ENCODE data around the gene RTL1. TPM values are rescaled to one million over a fixed set of nuclear protein-coding genes. Genes with fewer than 3 reads are reported as not detected.

Gene RTL1
- total RNA-seq, 4 donors from 2014 or later, result not detected

DNA sequence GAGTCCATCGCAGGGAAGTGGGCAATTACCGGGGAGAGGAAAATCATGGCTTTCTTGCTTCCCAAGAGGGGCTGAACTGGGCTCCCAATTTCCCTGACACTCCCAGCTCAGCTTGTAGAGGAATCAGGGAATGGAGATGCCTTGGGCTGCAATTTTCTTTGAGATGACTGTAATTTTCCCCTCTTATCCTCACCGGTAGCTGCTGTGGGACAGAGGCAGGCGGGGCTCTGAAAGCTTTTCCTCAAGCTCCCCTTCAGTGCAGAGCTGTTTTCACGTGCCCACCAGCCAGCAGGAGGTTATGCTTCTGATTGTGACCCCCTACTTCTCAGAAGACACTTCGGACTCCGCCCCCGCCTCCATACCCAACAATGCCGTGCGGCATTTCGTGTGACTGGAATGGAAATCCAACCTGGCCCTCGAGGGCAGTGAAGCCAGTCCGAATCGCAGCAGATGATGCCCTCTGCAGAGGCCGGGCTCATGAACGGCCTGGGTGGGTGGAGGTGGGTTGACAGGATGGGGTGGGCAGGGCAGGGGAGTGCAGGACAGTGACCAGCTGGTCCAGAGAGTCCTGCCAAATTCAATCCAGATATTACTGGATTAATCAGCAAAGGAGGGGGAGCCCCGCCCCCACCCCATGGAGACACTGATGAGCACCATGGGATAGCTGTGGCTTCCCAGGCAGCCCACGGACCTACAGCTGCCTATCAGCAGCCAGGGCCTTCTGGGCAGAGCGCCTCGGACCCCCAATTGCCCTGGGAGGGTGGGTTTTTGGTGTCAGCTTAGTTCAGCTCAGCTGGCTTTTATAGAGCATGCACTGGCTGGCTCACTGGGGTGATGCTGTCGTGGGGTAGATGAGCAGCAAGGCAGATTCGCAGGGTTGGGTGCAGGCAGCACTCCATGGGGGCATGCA lies 37.6 kb downstream of the RTL1 start:
- H3K36me3 ChIP-seq, result no peaks in the 10 kb centered on the region
- WGBS, result 84% methylated on average over 19 of the region's 22 CpGs
- intact Hi-C loops (cut with DNase I), result no loop called here
- H3K9me3 ChIP-seq, result no peaks in the 10 kb centered on the region
- H3K27ac ChIP-seq (replicated peaks in 1 of 4), result no peak overlapping the region
- H3K4me3 ChIP-seq, result no peak overlapping the region
- H3K27me3 ChIP-seq, result peaks cover 0 to 15% (median 0%) of the 10 kb centered on the region in 4 donors
- no peaks in the 10 kb centered on the region for H3K4me1 ChIP-seq
- TF ChIP-seq POLR2A (IDR thresholded peaks at IDR 0.05; ENCODE audit: low read depth) (no peak), POLR2AphosphoS5 (IDR thresholded peaks at IDR 0.05) (no peak), EP300 (IDR thresholded peaks at IDR 0.05) (no peak)
- TF ChIP-seq, protein P1, sequence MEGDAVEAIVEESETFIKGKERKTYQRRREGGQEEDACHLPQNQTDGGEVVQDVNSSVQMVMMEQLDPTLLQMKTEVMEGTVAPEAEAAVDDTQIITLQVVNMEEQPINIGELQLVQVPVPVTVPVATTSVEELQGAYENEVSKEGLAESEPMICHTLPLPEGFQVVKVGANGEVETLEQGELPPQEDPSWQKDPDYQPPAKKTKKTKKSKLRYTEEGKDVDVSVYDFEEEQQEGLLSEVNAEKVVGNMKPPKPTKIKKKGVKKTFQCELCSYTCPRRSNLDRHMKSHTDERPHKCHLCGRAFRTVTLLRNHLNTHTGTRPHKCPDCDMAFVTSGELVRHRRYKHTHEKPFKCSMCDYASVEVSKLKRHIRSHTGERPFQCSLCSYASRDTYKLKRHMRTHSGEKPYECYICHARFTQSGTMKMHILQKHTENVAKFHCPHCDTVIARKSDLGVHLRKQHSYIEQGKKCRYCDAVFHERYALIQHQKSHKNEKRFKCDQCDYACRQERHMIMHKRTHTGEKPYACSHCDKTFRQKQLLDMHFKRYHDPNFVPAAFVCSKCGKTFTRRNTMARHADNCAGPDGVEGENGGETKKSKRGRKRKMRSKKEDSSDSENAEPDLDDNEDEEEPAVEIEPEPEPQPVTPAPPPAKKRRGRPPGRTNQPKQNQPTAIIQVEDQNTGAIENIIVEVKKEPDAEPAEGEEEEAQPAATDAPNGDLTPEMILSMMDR (IDR thresholded peaks at IDR 0.05), result no peak
- no peak for DNase-seq (ENCODE audit: extremely low spot score)

DNA sequence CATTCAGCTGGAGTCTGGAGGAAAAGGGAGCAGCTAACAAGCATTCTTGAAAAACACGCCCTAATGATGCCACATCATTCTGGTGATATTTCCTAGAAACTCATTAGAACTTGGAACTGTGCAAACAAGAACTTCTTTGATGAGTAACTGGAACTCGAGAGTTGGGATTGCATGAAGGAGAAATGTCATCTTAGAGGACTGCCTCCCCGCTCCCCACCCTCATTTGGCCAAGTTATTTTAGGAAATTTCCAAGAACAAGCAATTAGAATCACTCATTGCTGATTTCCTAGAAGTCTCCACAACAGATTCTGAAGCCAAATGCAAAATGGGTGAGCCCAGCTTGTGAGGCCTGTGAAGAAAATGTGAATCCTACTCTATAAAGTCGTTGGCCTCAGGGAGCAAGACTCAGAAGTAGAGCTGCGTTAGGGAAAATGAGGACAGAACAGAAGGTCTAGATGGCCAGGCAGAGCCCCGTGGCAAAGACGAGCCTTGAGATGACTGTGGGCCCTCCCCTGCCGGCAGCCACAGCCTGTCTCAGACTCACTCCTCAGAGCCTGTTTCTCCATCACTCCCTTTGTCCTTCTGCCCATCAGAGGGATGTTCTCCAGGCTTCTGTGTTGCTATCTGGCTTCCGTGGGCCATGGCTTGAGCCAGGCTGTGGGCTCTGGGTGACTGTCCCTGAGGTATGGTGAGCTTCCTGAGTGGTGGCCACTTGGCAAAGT lies 38.4 kb downstream of the RTL1 start:
- Histone ChIP-seq H3K27ac (replicated peaks in 1 of 4) (no peak overlapping the region), H3K36me3 (no peaks in the 10 kb centered on the region), H3K27me3 (peaks cover 0 to 21% (median 0%) of the 10 kb centered on the region in 4 donors), H3K4me1 (no peaks in the 10 kb centered on the region), H3K9me3 (no peaks in the 10 kb centered on the region), H3K4me3 (no peak overlapping the region)
- TF ChIP-seq, protein P1 (IDR thresholded peaks at IDR 0.05), result no peak
- no peak for TF ChIP-seq EP300 (IDR thresholded peaks at IDR 0.05)
- no peak for TF ChIP-seq POLR2A (IDR thresholded peaks at IDR 0.05; ENCODE audit: low read depth)
- TF ChIP-seq POLR2AphosphoS5 (IDR thresholded peaks at IDR 0.05), result no peak
- 76% methylated on average over 8 of the region's 9 CpGs for WGBS
- DNase-seq (ENCODE audit: extremely low spot score), result no peak
- intact Hi-C loops (cut with DNase I), result no loop called here

DNA sequence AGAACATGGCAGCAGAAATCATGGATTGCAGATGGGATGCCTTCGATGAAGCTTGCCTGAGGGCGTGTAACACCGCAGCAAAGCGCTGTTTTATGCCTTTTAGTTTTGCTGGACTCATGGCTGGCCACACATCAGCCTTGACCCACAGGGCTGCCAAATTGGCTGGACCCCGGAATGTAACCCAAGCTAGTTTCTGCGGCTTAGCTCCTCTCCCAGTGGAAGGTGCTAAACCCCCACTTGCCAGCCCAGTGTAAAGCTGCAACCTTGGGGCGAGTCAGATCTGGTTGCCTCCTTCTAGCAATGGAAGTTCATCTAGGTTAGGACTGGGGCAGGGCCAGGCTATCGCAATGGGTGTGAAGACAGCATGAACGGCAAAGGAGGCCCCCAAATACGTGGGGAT lies 39.3 kb downstream of the RTL1 start:
- whole genome bisulfite sequencing, result 93% methylated on average over 10 of the region's 10 CpGs
- intact Hi-C loops (cut with DNase I), result no loop called here
- H3K9me3 ChIP-seq, result no peaks in the 10 kb centered on the region
- no peak for DNase-seq (ENCODE audit: extremely low spot score)
- no peaks in the 10 kb centered on the region for H3K4me1 ChIP-seq
- peaks cover 0 to 29% (median 0%) of the 10 kb centered on the region in 4 donors for H3K27me3 ChIP-seq
- TF ChIP-seq, protein P1 (IDR thresholded peaks at IDR 0.05), result no peak
- TF ChIP-seq EP300 (IDR thresholded peaks at IDR 0.05), result no peak
- no peak overlapping the region for H3K4me3 ChIP-seq
- no peaks in the 10 kb centered on the region for H3K36me3 ChIP-seq
- no peak overlapping the region for H3K27ac ChIP-seq (replicated peaks in 1 of 4)

DNA sequence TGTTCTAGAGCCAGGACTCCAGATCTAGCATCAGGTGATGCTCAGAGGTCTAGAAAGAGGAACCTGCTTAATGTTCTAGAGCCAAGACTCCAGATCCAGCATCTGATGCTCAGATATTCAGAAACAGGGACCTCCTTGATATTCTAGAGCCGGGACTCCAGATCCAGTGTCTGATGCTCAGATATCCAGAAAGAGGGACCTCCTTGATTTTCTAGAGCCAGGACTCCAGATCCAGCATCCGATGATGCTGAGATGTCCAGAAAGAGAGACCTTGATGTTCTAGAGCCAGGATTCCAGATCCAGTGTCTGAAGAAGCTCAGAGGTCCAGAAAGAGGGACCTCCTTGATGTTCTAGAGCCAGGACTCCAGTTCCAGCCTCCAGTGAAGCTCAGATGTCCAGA lies 40.7 kb downstream of the RTL1 start:
- Histone ChIP-seq H3K4me1 (no peaks in the 10 kb centered on the region), H3K36me3 (no peaks in the 10 kb centered on the region), H3K27me3 (peaks cover 0 to 34% (median 0%) of the 10 kb centered on the region in 4 donors), H3K27ac (replicated peaks in 1 of 4) (no peak overlapping the region), H3K4me3 (no peak overlapping the region), H3K9me3 (no peaks in the 10 kb centered on the region)
- no peak for DNase-seq (ENCODE audit: extremely low spot score)
- intact Hi-C loops (cut with DNase I), result no loop called here
- TF ChIP-seq EP300 (IDR thresholded peaks at IDR 0.05), result no peak
- 94% methylated on average over 2 of the region's 2 CpGs for WGBS

DNA sequence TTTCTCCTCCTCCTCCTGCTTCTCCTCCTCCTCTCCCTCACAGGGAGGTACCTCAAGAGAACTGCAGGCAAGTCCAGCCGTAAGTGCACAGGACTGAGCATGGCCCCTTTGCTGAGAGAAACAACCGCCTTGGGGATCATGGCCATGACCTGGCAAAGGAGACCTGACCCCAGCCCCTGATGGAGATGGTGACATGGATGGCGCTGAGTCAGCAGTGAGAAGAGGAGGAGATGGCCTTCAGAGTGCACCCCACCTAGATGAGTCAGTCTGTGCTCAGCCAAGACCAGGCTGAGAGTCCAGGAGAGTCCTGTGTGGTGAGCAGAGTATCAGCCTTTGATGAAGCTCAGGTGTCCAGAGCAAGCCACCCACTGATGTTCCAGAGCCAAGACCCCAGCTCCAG lies 41.2 kb downstream of the RTL1 start:
- H3K4me3 ChIP-seq, result no peak overlapping the region
- H3K36me3 ChIP-seq, result no peaks in the 10 kb centered on the region
- H3K27ac ChIP-seq (replicated peaks in 1 of 4), result no peak overlapping the region
- peaks cover 0 to 33% (median 0%) of the 10 kb centered on the region in 4 donors for H3K27me3 ChIP-seq
- TF ChIP-seq, protein P1 (IDR thresholded peaks at IDR 0.05), result no peak
- no peak for TF ChIP-seq POLR2AphosphoS5 (IDR thresholded peaks at IDR 0.05)
- no peak for TF ChIP-seq POLR2A (IDR thresholded peaks at IDR 0.05; ENCODE audit: low read depth)
- TF ChIP-seq EP300 (IDR thresholded peaks at IDR 0.05), result no peak
- DNase-seq (ENCODE audit: extremely low spot score), result no peak
- intact Hi-C loops (cut with DNase I), result no loop called here
- H3K9me3 ChIP-seq, result no peaks in the 10 kb centered on the region
- 84% methylated on average over 3 of the region's 3 CpGs for WGBS
- no peaks in the 10 kb centered on the region for H3K4me1 ChIP-seq

Data from esophagus muscularis mucosa (tissue), 4 donors.